ENCODE measurements around the gene DNLZ.

DNLZ gene

DNA sequence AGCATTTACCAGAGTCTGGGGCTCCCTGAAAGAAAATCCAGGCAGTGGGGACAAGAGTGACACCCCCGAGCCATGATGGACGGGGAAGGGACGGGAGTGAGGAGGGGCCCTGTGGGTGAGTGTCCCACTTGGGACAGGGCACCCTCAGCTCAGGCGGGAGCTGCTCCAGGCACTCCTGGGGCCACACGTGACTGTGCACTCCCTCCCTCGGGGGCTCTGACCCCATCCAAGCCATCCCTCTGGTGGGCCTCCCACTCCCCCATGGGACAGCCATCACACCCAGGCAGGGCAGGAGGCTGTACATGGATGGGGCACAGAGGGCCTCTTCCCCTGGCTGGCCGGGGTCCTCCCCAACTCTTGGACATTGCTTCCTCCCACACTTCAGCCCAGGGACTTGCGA is 12.9 kb upstream of the DNLZ start:
- no peak for DNase-seq (ENCODE audit: low read depth in 2 of 2)

GRCh38 chr9:136375096-136375495 is 11.6 kb upstream of the DNLZ start:
- no peak for DNase-seq (ENCODE audit: low read depth in 2 of 2)

DNA sequence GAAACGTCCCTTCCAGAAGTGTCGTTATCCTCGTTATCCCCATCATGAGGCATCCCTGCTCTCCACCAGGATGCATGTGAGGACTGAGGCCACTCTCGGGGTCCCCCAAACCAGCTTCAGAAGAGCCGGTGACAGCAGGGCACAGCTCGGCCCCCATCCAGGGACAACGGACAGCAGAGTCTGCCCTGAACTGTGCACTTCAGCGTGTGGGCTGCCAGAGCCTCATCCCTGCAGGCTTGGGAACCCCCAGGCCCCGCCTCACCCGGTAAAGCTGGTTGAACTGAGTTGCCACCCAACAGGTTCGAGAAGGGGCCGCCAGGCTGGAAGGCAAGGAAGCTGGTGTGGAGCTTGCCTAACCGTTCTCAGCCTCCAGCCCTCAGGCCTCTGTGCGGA is 10.6 kb upstream of the DNLZ start:
- no peak for DNase-seq (ENCODE audit: low read depth in 2 of 2)

- DNase-seq (ENCODE audit: low read depth in 2 of 2), result no peak
Observed at GRCh38 chr9:136373300-136374182, 10.0 kb upstream of the DNLZ start, which contains the start of gene CARD9. Gene CARD9, minus strand, starts transcription at chr9:136373669. Its CDS starts 1,591 bp downstream, at chr9:136372078.

DNA sequence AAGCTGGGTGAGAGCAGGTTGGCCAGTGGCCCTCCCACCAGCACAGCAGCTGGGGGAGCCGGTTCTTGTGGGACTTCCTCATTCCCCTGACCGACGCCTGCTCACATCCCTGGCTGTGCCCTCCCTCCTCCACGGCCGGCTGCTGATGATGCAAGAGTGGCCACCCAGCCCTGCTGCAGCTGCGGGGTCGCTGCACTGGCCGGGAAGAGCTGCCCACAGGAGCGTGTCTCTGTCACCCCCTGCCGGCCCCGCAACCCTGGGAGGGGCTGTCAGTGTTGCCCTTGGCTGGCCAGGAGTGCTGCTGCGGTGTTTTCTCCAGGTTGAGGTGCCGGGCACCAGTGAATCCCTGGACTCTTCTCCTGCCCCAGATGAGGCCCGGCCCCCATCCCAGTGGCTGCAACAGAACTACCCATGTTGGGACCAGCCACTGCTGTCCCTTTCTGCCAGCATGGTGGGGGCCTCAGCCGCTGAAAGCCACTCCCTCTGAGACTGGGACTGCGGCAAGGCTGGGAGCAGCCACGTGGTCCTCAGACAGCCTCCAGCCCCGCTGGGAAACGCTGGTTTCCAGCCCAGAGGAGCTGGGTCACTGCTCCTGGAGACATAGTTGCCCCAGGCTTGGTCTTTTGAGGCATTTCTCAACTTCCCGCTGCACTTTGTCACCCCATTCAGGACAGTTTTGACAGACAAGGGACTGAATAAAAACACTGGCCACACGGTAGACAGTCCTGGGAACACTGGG is 9.2 kb upstream of the DNLZ start:
- peak in 1 of 2 experiments; percentile 20 for DNase-seq (ENCODE audit: low read depth in 2 of 2)

- no peak for DNase-seq (ENCODE audit: low read depth in 2 of 2)
Observed at GRCh38 chr9:136372006-136372405, 8.5 kb upstream of the DNLZ start.

- no peak for DNase-seq (ENCODE audit: low read depth in 2 of 2)
Observed at GRCh38 chr9:136371533-136371880, 8.0 kb upstream of the DNLZ start.

DNA sequence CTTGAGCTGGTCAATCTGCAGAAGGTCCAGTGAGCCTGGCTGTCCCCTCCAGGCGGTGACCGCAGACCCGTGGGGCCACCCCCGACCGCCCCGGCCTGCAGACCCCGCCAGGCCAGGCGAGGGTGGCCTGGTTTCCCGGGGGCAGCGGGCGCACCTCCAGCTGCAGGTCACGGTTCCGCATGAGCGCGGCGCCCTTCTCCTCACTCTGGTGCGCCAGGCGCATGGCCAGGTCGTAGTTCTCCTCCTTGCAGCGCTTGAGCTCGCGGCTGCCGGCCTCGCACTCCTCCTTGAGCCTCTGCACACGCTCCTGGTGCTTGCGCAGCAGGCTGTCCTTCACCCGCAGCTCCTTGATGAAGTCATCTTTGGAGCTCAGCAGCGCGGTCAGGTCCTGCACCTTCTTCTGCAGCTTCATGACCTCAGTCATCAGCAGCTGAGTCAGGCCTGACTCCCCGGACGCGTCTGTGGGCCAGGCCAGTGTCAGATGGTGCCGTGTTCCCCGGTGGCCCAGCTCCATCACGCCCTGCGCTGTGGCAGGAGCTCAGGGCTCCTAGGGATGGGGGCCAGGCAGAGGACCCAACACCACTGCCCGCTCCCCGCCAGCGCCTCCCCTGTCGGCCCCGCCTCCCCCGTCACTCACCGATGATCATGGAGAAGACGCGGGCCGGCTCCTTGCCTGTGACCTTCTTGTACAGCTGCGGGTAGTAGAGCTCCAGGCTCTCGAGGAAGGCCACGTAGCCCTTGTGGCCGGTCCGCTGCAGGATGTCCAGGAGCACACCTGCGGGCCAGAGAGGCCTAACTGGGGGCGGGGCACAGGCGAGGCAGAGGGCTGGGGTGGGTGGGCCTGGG is 7.4 kb upstream of the DNLZ start:
- DNase-seq (ENCODE audit: low read depth in 2 of 2), result no peak

DNA sequence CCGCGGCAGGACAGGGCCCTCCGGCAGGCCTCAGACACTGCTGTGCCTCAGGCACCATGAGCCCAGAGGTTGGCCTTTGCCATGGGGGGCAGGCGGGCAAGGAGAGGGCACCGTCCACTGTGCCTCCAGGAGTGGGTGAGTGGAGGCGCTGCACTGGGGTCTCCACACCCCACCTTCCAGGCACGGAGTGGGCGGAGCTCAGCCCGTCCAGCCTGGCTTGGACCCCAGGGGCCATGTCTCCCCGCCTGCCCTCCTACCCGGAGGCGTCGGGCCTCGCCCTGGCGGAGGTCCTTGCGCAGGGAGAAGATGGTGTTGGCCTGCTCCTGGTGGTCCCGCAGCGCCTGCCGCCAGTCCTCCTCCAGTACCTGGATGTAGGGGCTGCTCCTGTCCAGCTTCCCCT is 6.5 kb upstream of the DNLZ start:
- no peak for DNase-seq (ENCODE audit: low read depth in 2 of 2)

GRCh38 chr9:136368190-136368589 is 4.6 kb upstream of the DNLZ start:
- DNase-seq (ENCODE audit: low read depth in 2 of 2), result no peak

DNA sequence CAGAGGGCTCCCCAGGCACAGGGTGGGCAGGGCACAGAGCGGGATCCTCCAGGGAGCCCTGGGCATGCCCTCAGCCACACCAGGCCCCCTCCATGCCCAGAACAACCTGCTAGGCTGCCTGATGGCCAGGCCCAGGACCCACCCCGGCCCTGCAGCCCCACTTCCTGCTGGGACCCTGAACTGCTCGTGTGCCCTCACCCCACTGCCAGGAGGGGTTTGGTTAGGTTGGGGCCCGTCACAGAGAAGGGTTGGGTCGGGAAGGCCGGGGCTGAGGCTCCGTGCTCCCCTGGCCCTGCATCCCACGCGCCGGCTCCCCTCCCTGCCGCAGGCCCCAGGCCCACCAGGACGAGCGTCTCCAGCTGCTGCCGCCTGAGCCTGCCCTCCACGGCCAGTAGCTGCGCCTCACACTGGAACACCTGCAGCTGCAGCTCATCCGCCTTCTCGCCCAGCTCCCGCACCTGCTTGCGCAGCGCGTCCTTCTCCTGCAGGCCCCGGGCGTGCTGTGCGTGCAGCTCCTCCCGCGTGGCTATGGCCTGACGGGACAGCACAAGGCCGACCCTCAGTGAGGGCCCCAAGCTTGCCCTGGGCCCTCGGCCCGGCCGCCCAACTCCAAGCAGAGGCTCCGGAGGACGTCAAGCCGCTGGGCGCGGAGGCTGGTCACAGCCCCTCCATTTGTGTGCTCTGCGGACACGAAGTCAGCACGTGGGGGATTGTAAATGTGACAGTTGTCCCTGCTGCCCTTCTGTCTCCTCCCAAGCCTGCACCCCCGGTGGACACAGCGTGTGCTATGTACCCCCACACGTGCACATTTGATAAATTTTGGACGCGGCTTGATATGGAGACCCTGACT is 4.0 kb upstream of the DNLZ start:
- no peak for DNase-seq (ENCODE audit: low read depth in 2 of 2)

DNA sequence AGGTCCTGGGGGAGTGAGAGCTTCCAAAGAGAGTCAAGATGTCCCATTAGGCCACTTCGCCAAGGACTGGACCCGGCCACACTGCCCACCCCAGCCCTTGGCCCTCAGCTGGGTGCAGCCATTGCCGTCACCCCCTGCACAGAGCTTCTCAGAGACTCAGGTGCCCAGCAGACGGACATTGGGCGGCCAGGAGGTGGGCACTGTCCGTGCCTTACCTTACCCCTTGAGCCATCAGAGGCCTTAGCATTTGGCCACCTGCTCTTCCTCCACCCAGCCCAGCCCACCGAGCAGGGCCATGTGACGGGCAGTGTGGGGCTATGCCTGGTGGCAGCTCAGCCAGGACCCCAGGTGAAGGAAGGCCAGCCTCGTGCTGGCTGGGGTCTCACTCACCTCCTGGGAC is 3.3 kb upstream of the DNLZ start:
- no peak for DNase-seq (ENCODE audit: low read depth in 2 of 2)

DNA sequence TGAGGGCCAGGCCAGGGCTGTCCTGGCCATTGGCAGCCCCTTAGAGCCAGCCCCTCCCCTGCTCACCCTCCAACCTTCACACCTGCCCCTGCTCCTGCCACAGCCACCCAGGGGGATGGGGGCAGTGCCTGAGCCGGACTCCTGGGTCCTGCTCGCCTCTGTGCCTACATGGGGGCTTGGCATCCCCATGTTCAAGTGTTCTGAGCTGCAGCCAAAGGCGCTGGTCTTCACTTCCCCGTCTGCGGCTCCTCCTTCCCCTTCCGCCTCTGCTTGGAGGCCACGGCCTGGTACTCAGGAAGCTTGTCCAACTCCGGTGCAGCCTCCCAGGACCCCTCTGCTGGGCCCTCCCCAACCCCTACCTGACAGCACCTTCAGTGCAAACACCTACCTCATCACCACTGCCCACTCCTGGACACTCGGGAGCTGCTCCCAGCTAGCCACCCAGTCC is 2.3 kb upstream of the DNLZ start:
- no peak for DNase-seq (ENCODE audit: low read depth in 2 of 2)

DNA sequence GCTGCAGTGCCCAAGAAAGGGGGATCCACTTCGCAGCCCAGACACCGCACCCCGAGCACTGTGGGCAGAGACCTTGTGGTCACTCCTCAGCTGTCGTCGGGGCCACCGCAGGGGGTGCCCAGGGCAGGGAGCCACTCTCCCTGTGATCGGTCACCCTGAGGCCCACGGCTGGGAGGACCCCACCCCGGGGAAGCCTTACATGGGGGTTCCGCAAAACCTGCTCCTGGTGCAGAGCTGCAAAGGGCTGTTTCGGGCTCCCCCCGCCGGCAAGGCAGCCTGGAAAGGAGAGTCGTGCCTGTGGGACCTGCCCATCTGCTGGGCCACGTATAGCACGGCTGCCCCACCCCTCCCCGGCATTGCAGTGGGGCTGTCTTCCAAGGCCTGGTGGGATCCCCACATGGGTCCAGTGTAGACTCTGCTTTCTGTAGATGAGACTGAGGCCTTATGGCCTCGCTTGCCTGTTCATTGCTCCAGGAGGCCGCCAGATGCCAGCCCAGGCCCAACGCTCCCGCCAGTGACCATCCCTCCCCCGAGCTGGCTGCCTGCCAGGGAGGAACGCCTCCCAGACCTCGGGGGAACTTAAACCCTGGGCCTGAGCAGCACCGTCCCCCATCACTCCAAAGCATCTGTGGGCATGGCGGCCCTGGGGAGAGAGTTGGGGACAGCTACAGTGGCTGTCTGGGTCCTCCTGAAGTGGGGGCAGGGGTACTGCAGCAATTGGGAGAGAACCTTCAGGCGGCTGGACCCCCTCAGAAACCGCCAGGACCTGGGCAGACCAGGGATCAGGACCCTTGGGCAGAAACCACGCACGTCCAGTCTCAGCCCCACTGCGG is 1.6 kb upstream of the DNLZ start:
- DNase-seq (ENCODE audit: low read depth in 2 of 2), result no peak

- DNase-seq (ENCODE audit: low read depth in 2 of 2), result no peak
Observed at GRCh38 chr9:136363949-136364748, 605 bp upstream of the DNLZ start.

DNA sequence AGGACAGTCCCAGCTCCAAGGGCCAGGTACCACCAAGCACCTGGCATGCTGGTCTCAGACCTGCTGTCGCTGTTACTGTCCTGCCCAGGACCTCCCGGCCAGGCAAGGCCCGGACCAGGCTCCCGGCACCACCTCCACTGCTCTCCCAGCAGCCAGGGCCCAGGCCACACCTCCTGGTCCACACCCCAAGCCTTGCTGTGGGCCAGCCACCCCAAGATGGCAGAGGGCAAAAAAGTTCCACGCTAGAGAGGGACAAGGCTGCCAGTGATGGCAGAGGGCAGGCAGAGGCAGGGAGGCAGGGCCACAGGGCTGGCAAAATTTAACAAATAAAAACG is 1.1 kb downstream of the DNLZ start:
- no peak for DNase-seq (ENCODE audit: low read depth in 2 of 2)

DNA sequence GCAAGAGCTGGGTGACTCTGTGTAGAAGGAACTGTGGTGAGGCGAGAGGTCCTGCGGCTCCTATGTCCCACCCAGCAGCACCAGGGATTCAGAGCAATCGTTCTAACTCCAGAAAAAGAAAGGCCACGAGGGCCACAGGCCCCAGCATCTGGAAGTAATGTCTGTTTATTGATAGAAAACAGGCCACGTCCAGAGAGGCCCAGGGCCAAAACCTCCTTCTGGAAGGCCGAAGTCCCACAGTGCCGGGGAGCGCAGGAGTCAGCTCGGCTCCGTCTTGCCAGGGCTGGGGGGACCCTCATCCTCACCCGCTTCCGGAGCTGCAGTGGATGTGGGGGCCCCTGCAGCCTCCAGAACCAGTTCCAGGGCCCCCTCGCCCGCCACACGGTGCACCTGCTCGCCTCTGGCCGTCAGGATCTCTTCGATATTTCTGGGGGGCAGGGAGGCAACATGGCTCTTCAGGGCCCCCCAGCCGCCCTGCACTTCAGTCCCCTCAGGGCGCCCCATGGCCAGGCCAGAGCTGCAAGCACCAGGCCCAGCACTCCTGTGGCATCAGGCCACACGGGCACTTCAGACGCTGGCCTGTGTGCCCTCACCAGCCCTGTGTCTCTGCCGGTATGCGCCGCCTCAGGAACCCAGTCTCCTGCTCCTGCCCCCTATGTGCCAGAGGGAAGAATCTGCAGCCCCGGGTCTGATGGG is 1.6 kb downstream of the DNLZ start:
- DNase-seq (ENCODE audit: low read depth in 2 of 2), result no peak

DNA sequence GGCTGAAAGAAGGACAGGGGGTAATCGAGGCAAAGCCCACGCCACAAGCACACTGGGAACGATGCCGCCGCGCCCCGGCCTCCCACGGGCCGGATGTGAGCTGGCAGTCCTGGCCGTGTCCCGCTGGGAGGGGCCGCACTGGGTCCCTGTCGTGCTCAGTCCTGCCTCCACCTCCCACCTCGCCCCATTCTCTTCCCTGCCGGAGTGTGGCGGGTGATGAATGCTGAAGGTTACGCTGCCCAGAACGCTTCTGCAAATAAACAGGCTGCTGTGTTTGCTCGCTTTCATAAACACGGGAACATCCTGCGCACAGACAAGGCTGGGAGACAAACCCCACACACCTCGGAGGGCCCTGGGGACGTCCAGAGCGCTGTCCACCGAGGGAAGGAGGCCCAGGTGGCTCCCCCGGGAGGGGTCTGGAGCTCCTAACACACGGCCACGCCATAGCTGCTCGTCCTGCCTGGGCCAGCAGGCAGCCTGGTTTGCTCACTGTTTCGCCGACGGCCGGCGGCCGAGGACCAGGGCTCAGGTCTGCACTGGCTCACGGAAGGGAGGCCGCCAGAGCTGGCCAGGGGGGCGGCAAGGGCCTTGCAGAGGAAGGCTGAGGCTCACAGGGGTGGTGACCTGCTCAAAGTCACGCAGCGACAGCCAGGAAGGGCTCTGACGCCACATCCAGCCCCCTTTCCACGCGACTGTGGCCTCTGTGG is 2.3 kb downstream of the DNLZ start:
- DNase-seq (ENCODE audit: low read depth in 2 of 2), result no peak
